Measurements from ENCODE around the gene SHANK3.

DNA sequence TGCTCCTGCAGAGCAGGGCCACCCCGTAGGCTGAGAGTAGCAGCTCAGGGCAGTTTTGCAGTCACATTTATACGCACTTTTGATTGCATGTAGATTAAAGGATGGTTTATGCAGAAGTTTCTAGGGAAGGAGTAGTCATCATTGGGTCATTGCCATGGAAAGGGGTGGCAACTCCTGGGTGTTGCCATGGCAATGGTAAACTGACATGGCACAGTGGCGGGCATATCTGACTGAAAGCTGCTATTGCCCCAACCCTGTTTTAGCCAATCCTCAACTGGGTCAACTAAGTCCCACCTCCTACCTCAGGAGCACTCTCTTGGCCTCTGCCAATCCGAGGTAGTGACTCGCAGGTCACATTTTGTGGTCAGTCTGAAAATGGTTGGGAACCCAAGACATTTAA lies 42.2 kb upstream of the SHANK3 start:
- TF ChIP-seq, protein P1, sequence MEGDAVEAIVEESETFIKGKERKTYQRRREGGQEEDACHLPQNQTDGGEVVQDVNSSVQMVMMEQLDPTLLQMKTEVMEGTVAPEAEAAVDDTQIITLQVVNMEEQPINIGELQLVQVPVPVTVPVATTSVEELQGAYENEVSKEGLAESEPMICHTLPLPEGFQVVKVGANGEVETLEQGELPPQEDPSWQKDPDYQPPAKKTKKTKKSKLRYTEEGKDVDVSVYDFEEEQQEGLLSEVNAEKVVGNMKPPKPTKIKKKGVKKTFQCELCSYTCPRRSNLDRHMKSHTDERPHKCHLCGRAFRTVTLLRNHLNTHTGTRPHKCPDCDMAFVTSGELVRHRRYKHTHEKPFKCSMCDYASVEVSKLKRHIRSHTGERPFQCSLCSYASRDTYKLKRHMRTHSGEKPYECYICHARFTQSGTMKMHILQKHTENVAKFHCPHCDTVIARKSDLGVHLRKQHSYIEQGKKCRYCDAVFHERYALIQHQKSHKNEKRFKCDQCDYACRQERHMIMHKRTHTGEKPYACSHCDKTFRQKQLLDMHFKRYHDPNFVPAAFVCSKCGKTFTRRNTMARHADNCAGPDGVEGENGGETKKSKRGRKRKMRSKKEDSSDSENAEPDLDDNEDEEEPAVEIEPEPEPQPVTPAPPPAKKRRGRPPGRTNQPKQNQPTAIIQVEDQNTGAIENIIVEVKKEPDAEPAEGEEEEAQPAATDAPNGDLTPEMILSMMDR (conservative IDR thresholded peaks at IDR 0.05; ENCODE audit: low read length), result no peak
- no peak for TF ChIP-seq EZH2phosphoT487 (IDR thresholded peaks at IDR 0.05; ENCODE audit: borderline replicate concordance, low read depth, low read length)

Measured in OCI-LY7 (cell line).